HG03196 (cell line): ENCODE results near the gene DHRS13.
"Not testable (repeated sequence)": the region's sequence is repeated elsewhere in the genome, so short reads cannot be mapped to it uniquely, and the experiment has no call there.

Source experiments
- ATAC-seq: cut with Tn5 transposase; IDR thresholded peaks from one replicate; pipeline ENCODE4 v1.9.1; 2021; ENCODE audit not compliant: unreplicated experiment

Gene DHRS13

DNA sequence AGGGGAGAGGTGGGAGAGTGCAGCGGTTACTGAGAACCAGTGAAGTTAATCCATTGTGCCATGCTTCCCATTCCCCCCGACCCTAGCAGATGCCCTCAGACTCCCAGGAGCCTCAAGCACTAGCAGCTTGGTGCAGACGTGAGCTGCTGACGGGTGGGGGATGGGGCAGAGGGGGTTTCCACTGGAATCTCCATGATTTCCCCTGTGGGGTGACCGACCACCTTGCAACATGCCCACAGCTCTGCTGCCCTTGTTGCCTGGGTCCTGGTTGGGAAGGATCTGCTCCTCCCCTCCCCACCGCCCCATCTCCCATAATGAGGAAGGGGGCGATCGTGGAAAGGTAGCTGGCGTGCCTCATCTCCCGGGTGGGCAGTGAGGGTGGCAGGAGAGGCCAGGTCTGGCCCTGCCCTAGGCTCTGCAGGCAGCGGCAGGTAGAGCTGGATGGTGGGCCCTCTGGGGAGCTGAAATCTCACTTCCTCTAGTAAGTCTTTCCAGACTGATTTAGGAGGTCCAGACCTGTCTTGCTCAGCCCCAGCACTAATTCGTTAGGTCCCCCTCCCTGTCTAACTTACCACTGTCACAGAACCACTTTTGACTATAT, 14.9 kb downstream of the DHRS13 start:
- ATAC-seq = no peak

- no peak for ATAC-seq
Measured at GRCh38 chr17:28885951-28886350, 16.9 kb downstream of the DHRS13 start.

DNA sequence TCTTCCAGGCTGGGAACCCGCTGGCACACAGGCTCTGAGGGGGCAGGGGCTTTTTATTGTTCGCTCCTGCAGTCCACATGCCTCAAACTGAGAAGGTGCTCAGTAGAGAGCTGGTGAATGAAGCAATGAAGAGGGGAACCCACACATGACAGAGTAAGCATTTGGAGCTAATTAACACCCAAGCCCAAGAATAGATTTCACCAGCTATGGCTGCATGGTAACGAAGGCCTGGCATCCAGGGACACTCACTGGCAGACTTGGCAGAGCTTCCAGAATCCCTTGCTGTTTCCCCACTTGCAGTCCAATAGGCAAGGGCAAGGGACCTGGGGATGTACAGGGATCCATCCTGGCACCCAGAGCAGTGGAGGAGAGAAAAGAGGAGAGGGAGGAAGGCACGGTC, 17.5 kb downstream of the DHRS13 start:
- no peak for ATAC-seq

GRCh38 chr17:28883967-28884702, 18.7 kb downstream of the DHRS13 start:
- ATAC-seq = no peak

DNA sequence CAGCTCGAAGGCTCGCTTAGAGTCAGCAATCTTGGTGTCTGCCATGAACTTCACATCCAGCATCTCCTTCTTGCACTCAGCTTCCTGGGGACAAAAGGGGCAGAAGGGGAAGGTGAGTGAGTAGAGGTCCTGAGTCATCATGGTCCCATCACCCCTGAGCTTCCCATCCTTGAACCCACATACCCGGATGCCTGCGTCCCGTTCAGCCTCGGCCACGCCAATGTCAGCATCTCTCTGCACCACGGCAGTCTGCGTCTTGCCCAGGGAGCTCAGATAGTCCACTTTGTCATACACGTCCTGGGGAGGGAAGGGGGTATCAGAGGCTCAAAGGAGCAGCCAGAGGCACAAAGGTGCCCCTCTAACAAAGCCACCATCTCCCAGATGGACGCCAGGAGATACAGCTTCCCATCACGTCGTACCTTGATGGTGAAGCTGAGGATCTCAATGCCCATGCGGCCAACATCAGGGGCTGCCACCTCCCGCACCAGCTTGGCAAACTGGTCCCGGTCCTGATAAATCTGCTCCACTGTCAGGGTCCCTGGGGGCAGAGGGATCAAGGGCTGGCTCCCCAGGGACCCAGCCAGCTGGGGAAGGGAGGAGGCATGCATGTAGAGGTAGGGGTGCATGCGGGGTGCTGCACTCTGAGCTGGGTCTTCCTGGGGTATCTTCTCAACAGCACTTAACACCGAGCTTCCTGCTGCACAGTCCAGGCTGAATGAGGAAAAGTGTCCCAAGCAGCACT, 20.6 kb downstream of the DHRS13 start:
- no peak for ATAC-seq

DNA sequence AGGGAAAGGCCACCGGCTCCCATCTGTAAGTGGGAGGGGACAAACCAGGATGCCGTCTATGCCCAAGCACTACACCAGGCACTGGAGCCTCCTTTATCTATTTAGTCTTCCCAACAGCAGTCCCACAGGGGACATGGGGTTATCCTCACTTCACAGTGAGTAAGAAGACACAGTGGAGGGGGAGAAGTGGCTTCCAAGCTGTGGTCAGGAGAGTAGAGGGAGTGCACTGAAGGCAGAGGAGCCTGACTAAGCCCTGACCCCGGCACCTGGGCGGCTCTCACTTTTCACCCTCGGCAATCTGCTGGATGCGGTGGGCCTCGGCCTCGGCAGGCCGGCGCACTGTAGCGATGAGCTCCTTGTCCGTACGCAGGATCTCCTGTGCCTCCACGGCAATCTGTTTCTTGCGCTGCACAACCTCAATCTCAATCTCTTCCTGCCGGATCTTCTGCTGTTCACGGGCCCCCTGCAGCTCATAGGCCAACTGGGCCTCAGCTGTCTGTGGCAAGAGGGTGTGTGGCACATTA, 21.3 kb downstream of the DHRS13 start:
- ATAC-seq = no peak

GRCh38 chr17:28880572-28880945, 22.3 kb downstream of the DHRS13 start:
- ATAC-seq = no peak

- no peak for ATAC-seq
Measured at GRCh38 chr17:28879886-28880571, 22.9 kb downstream of the DHRS13 start.

DNA sequence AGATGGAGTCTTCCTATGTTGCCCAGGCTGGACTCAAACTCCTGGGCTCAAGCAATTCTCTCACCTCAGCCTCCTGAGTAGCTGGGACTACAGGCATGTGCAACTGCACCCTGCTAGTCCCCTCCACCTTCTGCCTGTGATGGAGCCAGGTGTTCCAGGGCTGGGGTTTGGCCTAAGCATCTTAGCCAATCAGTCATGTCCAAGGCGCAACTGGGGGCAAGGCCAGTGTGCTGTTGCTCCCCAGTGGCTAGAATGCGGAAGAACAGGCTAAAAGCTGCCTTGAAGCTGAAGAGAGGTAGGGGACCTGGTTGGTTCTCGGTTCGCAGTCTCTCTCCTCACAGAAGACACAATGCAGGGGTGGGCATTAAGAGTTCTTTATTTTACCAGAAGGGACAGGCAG, 23.9 kb downstream of the DHRS13 start:
- no peak for ATAC-seq

- ATAC-seq = no peak
Measured at GRCh38 chr17:28878158-28878910, 24.5 kb downstream of the DHRS13 start.

GRCh38 chr17:28877150-28877711, 25.6 kb downstream of the DHRS13 start:
- ATAC-seq = not testable (repeated sequence)

DNA sequence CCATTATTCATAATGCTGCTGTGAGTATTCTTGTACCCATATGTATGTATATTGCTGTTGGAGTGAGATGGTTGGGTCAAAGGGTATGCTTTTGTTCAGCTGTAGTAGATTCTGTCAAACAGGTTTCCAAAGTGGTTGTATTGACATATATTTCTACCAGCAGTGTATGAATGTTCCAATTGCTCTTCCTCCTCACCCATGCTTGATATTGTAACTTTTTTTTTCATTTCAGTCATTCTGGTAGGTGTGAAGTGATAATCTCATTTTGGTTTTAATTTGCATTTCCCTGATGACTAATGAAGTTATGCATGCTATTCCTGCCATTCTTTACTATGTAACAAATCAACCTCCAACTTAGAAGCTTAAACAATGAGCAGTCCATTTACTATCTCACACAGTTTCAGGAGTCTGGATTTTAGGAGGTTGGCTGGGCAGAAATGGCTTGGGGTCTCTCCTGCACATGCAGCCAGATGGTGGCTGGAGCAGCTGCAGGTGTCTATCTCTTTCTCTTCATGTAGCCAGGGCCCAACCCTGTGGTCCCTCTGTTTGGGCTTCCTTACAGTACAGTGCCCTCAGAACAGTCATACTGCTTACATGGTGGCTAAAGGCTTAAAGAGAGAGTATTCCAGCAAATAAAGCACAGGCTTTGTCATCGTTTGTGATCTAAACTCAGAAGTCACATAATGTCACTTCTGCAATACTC, 26.9 kb downstream of the DHRS13 start:
- ATAC-seq = no peak

DNA sequence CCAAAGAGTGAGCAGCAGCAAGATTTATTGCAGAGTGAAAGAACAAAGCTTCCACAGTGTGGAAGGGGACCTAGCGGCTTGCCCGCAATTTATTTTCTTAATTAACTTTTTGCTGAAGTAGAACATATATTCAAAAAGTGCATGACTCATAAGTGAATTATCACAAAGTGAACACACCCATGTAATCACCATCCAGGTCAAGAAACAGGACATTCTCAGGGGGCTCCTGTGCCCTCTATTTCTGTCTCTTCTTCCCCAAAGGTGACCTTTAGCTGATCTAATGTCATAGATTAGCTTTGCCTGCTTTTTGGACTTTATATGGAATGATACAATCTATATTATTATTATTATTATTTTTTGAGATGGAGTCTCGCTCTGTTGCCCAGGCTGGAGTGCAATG, 28.1 kb downstream of the DHRS13 start:
- ATAC-seq = no peak

- no peak for ATAC-seq
Measured at GRCh38 chr17:28873839-28874238, 29.0 kb downstream of the DHRS13 start.

DNA sequence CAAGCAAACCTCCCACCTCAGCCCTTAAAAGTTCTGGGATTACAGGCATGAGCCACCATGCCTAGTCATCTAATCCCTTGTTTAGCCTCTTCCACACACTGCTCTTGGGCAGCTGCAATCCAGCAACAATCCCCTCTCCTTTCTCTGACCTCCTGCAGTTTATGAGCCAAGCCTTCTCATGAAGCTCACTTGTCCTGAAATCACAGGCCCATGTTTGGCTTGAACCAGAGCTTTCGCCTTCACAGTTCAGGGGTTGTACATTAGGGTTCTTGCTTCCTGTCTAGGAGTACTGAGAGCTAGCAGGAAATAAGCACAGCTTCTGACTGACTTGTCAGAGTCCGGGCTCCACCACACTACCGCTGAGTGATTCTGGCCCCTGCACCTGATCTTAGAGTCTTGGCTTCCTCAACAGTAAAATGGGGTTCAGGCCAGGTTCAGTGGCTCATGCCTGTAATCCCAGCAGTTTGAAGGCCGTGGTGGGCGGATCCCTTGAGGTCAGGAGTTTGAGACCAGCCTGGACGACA, 31.8 kb downstream of the DHRS13 start:
- ATAC-seq = peak; percentile 87

GRCh38 chr17:28867276-28867675, 35.6 kb downstream of the DHRS13 start:
- ATAC-seq = no peak

- no peak for ATAC-seq
Measured at GRCh38 chr17:28865946-28866752, 36.7 kb downstream of the DHRS13 start.

GRCh38 chr17:28864991-28865849, 37.7 kb downstream of the DHRS13 start:
- ATAC-seq = no peak
